ENCODE results near the gene TRPM6.
"Not testable (repeated sequence)": the region's sequence is repeated elsewhere in the genome, so short reads cannot be mapped to it uniquely, and the experiment has no call there.

Gene TRPM6

DNA sequence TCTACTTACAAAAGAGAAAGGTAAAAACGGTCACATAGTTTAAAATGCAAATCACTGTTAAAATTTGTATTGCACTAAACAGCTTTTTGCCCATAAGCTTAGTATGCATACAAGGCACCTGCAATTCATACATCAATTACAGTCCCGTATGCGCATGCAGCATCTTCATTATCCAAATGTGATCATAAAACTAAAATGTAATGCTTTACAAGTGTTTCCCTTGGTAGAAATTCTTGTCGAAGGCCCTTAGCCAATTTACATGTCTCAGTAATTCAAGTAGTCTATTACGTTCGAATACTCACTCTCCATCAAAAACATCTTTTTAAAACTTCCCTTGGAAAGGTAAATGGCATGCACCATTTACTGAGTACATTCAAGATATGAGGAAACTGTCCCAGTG, 32.6 kb downstream of the TRPM6 start:
- DNase-seq, result no peak

DNA sequence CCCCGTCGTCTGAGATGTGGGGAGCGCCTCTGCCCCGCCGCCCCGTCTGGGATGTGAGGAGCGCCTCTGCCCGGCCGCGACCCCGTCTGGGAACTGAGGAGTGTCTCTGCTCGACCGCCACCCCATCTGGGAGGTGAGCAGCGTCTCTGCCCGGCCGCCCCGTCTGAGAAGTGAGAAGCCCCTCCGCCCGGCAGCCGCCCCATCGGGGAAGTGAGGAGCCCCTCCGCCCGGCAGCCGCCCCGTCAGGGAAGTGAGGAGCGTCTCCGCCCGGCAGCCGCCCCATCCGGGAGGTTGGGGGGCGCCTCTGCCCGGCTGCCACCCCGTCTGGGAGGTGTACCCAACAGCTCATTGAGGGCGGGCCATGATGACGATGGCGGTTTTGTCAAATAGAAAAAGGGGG, 34.7 kb downstream of the TRPM6 start:
- not testable (repeated sequence) for DNase-seq

DNA sequence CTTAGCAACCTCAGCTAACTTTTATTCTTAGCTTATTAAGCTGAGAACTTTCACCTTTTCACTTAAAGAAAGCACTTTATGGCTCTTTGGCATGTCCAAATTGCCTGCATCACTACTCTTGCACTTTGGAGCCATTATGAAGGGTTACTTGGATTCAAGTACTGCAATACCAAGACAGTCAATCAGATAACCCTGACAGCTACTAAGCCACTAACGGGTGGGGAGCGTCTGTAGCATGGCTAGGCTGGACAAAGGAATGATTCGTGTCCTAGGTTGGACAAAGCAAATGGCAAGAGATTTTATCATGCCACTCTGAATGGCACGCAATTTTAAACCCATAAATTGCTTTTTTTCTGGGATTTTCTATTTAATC, 39.6 kb downstream of the TRPM6 start:
- DNase-seq, result no peak

DNA sequence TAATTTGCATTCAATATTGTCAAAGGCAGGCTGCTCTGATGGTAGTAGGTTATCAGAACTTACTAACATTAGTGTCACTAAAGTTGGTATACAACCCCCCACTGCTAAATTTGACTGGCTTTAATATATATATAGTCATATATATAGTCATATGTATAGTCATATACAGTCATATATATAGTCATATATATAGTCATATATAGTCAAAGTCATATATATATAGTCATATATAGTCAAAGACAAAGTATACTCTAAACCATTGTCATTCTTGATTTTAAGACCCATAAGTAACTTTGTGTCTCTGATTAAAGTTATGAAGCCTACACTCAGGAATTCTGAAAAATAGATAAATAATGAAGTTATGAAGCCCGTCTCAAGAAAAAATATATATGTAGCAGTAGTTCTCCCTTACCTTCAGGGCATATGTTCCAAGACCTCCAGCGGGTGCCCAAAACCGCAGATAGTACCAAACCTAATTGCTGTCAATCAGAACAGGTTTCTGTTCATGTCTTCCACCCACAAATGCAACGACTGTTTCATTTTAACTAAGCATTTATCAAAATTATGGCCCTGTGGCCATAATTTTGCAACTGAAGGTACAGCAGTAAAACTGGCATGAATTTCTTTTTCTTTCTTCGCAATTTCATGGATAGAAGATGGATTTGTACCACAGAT, 40.1 kb downstream of the TRPM6 start:
- no peak for DNase-seq

DNA sequence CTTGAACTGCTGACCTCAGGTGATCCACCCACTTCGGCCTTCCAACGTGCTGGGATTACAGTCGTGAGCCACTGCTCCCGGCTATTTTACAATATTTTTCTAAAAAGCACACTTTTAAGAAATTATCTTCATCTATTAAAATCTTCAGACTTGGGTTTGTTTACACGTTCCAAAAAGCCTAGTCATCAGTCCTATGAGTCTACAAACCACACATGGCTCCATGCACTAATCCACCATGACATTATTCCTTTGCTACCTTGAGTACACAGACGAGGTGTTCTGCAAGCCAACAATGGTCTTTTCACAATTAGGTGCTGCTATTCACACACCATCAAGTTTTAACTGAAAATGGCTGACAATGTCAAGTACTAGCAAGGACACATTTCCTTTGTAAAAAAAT, 41.0 kb downstream of the TRPM6 start:
- DNase-seq, result no peak

DNA sequence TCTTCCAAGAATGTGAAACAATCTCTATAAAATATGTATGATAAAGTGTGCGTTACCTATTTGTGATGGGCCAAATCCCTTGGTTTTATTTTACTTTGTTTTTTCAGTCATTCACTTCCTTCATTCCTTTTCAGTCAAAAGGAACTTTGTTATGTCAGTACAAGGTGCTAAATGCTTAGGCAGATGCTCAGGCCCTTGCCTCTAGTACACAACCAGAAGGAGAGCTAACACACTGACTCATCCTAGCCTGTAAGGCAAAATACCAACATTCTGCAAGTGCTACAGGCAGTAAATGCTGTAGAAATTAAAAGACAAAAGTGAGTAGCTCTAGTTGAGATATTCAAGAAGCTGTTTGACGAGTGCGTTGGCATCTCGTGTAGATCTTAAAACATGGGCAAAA, 49.4 kb downstream of the TRPM6 start:
- no peak for DNase-seq

DNA sequence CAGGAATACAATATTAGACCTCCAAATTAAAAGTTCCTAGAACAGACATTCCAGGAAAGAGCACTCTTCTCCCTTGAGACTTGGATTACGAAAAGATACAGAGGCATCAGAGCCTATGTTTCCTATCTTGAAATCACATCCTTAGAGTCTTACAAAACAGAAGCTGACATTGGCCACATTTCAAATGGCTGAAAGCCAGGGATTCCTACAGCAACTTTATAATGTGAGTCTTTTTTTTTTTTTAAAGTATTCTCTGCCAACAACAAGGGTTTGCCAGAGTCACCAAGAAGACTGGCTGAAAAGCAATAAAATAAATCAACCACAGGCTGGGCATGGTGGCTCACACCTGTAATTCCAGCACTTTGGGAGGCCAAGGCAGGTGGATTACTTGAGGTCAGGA, 63.1 kb downstream of the TRPM6 start:
- peak; percentile 75 for DNase-seq

DNA sequence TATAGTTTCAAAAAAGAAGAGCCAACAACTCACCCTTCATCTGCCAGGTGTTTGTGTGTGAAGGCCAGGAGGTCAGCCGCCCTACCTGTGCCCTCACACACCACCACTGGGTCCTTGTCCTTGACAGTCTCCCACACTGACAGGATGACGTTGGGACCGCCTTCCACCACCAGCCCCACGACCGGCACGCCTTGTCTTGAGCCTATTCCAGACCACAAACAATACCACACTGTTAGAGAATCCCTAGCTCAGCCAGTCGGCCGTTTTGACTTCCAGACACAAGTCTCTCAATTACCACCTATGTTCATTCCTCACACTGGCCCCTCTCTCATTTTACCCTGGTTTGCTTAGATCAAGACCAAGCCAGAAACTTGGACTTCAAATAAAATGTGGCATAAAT, 66.1 kb downstream of the TRPM6 start:
- no peak for DNase-seq

DNA sequence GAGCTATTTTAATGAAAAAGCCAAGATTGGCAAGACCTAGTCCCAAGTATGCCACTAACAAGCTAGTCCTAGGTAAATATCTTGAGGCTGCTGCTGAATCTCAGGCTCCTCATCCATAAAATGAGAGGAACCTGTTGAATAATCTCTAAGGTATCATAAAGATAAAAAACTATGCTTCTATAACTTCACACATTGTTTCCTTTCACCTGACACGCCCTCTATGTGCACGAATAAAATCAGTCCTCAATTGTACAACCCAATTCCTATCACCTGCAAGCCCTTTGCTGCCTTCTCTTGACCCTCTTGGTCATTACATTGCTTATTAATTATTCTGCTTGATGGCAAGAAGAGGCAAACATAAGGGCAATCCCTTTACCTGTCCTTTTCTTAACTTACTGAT, 69.9 kb downstream of the TRPM6 start:
- DNase-seq, result no peak

DNA sequence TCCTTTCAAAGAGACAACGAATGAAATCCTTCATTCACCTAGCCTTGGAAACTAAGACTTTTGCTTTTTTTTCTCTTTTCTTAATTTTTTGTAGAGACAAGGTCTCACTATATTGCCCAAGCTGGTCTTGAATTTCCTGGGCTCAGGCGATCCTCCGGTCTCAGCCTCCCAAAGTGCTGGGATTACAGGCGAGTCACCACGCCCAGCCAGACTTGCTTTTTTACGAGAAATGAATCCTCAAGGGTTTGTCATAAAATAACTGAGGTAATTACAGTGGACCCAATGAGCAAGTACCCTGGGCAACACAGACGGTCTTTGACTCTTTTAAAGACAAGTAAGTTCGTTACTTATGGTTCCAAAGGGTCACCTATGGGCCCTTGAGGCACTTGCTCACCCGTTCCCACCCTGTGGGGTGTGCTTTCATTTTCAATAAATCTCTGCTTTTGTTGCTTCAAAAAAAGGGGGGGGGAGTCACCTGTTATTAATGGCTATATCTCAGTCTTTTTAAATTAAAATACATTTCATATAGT, 70.4 kb downstream of the TRPM6 start:
- DNase-seq, result no peak

DNA sequence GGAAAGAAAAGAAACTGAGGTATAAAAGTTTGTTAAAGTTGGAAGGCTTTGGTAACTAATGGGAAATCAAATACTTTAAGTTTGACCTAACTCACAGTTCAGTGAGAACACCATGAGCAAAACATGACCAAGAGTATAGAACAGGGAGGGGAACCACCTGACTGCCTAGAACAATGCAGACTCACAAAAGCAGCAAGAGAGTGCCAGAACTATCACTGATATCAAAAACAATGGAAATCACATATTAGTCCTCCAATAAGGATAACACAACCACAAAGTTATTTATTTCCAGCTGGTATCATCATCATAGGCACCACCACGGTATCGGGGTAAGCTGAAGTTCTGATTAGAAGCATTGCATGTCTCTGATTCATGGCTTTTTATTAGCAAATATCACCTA, 77.5 kb downstream of the TRPM6 start:
- no peak for DNase-seq

DNA sequence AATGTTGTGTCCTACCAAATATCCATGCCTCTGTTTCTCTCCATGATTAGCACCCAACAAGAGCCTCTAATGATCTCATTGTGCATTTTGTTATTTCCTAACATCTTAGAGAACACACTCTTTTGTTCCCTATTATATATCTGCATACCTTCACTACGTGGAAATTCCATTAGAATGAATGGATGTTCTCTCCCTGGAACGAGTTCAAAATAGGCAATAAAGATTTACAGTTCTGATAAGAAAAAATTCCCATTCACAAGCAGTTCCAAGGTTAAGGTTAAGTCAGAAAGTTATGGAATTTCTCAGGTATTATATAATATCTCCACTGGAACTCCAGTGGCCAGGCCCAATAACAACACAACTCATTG, 83.7 kb downstream of the TRPM6 start:
- DNase-seq, result peak; percentile 5

DNA sequence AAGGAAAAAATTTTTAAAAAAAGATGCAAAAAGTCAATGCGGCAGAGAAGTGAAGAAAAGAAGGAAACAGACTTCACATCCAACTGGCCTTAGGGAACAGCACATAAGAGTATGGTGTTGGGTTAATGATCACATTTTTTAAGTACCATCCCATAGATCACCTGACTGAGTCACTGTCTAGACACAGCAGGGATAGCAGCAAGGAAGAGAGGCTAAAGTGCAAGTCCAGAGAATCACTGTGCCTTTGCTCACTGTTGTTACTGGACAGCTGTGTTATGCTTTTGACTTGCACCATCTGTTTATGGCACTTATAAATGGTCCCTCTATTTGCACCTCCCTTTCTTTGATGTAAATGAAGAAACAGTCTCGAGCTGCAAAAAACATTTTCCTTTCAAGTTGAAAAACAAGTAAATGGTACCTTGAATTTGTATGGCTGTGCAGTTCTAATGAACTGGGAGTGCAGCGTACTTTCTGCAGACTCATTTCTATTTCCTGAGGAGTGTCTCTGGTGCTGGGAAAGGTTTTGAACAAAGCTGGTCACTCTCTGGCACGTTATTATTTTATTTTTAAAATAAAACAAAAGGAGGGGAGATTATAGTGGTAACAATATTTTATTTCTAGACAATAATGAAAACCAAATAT, 84.2 kb downstream of the TRPM6 start:
- no peak for DNase-seq

DNA sequence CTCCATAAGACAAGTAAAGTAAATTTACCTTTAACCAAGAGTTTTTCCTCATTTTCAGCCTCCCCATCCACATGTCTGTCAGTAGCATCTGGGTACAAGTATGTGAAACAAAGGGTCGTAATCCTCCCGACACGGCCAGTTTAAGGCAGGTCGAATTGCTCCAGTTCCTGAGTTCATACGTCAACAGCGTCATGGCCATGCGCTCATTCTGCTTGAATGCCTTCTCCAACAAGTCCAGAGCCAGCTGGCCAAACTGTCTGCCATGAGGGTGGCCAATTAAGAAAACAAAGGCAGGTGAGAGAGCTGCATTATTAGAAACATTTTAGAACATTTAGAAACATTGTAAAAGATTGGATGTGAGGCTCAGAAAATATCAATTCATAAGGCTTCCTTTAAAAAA, 87.5 kb downstream of the TRPM6 start:
- no peak for DNase-seq

DNA sequence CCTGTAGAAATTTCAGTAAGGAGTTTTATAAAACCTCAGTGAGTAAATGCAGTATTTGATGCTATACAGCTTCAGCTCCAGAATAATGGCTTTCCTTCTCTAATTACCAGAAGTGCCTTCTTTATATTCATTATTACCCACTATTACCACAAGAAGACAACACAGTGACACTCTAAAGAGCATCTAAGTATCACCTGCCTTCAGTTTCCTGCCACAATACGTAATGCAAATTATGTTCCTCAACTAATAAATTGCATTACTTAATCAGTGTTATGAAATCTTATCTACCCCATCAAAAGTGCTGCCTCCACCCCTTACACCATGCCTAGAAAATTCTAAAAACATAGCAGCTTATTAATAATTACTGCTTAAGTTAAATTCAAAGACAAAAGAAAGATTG, 91.9 kb downstream of the TRPM6 start:
- no peak for DNase-seq

DNA sequence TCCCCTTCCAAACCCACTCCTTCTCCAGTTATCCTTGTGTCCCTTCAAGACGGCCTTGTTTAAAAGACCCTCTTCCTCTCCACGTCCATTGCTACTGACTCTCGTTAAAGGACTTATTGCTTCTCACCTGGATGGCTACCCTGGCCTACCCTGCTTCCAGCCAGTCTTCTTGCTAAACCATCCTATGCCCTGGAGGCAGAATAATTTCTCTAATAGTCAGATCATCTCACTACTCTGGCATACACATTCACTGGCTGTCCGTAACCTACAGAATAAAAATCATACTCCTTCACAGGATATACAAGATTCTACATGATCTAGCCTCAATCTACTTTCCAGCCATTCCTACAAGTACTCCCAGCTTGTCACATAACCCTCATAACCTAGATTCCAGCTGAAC, 92.6 kb downstream of the TRPM6 start:
- no peak for DNase-seq

DNA sequence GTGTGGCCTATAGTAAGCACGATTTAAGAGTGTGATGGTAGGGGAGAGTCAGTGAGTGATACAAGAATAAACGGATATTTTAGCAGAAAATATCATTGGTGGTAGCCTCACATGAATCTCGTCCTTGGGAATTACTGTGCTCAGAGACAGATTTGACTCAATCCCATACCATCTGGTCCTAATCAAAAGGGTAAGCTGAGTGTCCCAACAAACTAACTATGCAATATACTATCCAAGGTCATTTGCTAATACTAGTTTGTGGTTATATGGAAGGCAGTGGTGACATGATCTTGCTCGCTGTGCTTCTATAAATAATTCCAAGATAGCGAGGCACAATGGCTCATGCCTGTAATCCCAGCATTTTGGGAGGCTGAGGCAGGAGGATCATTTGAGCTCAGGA, 103.2 kb downstream of the TRPM6 start:
- peak; percentile 58 for DNase-seq

DNA sequence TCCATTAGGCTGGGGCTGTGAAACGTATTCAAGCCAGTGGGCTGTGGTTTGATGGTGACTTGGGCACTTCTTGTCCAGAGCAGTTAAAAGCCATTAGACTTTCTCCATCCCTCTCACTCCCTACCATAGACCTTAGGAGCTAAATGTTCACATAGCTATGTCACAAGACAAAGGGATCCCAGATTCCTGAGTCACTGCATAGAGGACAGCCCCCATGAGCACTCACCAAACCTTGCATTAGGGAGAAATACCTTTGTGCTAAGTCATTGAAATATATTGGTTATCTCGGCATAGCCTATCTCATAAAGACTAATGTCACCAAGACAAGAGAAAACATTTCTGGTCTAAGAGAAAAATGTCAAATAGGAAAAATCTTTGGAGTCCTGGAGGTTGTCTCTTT, 104.3 kb downstream of the TRPM6 start:
- peak; percentile 81 for DNase-seq

DNA sequence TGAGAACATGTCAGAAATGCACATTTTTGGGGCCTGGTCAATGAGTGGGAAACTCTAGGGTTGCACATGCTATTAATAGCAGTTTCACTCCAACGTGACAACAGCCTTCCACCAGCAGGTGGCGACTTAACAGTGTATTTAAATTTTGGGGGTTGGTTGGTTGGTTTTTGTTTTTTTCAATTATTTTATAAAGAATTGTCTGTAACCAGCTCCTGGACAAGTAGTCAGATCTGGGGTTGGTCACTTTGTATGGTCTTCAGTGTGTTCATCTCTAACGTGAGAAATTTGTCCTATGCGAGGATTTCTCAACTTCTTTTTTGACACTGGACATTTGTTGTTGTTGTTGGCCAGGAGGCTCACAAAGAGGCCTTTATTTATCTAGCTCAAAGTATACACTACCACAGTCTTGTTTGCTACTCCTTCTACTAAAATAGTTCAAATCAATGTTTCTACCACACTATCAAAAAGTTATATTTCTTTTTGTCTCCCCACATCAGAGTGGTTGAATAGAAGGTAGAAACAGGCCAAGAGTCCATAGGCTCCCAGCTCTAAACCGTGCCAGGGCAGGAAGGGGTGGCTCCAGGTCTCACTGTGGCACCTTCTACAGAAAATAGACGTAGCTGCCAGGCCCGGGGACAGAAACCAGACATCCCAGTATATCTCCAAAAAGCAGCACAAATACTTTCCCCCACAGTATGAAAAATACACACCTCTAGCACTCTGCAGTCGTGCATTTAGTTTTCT, 110.4 kb downstream of the TRPM6 start:
- peak; percentile 60 for DNase-seq

DNA sequence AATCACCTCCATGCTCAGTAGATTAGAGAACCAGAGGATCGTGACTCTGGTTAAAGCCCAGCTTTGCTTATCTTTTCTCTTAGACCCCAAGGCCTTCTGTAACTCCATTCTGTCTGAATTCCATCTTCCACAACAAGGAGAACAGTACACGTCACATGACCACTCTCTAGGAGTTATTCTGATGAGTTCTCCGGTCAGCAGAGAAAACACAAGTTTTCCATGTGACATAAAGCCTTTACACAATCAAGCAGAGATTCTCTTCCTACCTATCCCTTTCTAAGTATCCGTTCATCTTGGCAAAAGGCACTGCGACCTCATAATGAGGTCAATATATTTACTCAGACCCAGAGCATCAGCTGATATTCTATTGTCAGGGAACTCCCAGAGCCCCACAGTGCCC, 112.3 kb downstream of the TRPM6 start:
- no peak for DNase-seq

DNA sequence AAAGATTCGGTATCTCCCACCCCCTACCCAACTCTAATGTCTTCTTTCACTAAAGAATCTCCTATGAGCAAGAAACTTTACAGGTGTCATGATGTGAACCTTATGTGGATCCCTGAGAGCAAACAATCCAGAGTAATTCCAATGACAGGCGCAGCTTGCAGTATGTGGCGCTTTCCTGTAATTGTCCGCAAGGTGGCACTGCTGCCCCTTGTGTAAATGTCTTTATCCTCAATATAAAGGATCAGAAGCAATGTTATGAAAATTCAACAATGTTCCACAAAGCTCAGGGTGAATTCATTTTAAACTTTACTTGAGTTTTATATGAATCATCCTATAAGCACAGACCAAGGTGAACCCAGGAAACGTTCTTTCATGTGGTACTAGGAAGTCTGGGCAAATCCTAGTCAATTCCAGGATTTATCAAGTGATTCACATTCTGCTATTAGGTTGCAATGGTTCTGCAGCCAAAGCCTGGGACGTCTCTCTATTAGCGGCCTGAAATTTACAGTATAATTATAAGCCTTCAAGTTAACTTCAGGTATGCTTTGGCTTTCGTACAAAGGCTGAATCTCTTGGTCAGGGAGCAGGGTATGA, 113.7 kb downstream of the TRPM6 start:
- DNase-seq, result peak; percentile 62

DNA sequence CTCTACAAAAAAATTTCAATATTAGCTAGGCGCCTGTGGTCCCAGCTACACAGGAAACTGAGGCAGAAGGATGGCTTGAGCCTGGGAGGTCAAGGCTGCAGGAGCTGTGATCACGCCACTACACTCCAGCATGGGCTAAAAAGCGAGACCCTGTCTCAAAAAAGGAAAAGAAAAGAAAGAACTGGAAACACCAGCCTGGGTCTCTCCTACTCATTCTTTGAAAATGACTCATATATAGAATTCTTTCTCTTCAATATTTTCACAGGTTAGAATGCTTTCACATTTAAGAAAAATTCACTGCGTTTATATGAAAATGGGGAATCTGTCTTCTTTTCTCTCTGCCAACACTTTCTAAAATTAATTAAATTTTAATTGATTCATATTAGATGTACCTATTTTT, 115.6 kb downstream of the TRPM6 start:
- DNase-seq, result no peak

DNA sequence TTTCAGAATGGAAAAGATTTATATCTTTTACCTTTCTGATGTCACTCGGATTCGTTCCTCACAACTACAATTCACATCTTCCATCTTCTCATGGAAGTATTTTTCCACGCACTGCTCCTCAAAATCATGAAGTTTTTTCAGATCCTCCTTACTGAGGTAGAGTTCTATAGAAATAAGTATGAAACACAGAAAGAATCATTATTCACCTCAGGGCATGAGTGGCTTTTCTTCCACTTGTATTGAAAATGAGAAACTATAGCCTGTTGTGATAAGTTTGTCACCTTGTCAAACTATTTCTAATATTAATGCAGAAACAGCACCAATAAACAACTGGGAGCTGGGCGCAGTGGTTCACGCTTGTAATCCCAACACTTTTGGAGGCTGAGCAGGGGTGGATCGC, 116.0 kb downstream of the TRPM6 start:
- DNase-seq, result no peak

DNA sequence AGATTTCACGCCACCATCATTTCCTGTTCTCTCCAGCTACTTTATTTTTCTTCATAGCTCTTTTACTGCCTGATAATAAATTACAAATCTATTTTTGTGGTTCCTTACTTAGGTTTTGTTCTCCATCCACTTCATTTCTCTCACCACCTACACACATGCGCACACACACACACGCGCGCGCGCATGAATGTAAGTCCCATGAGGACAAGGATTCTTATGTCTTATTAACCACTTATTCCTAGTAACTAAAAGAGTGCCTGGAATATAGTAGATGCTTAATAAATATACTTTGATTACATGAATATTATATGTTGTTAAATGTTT, 116.5 kb downstream of the TRPM6 start:
- DNase-seq, result no peak

Data from fibroblast of skin of right quadriceps (primary cell).